Naive thymus-derived CD4-positive, alpha-beta T cell (primary cell): ENCODE results near the gene MARS1. TPM values are rescaled to one million over a fixed set of nuclear protein-coding genes. Genes with fewer than 3 reads are reported as not detected.

Source experiments
- ATAC-seq: fragments of 150-1000 bp; cut with Tn5 transposase; 2 replicates; pipeline ENCODE4 v1.10.0; 2021; ENCODE audit warnings: mild to moderate bottlenecking, moderate library complexity
- CTCF ChIA-PET: fragments of 350-600 bp; sonication (Branson Sonifier 250); formaldehyde crosslinking; loops from one replicate; lab custom pipeline; 2021; ENCODE audit warnings: antibody characterized with exemption; lab: Charles Lee
- POLR2A ChIA-PET: fragments of 350-600 bp; sonication (Branson Sonifier 250); formaldehyde crosslinking; loops from one replicate; lab custom pipeline; 2021; ENCODE audit warnings: antibody characterized with exemption, inconsistent platforms; lab: Charles Lee
- DNase-seq, 9 donors: peaks; one replicate each; pipeline versions ENCODE4 v3.0.0 to v3.0.0-alpha.2; 2020 to 2022; ENCODE audit warnings: mixed read lengths in 1 of 9
- H3K27ac ChIP-seq: one replicate; pipeline ENCODE4 v1.7.0; 2013; ENCODE audit warnings: mild to moderate bottlenecking, low read depth, low read length, moderate library complexity
- H3K27me3 ChIP-seq, 2 donors: one replicate each; pipeline ENCODE4 v1.7.0; 2013; ENCODE audit warnings: low read length in 2 of 2, mild to moderate bottlenecking in 2 of 2, moderate library complexity in 2 of 2; ENCODE audit not compliant: control insufficient read depth in 2 of 2, insufficient read depth in 2 of 2
- H3K36me3 ChIP-seq, 3 experiments: 1 replicate in 2 of 3; 2 replicates in 1 of 3; pipeline ENCODE4 v1.7.0; 2013; ENCODE audit warnings: low read length in 3 of 3, mild to moderate bottlenecking in 3 of 3, moderate library complexity in 1 of 3; ENCODE audit not compliant: insufficient read depth in 3 of 3, control insufficient read depth in 2 of 3
- H3K4me1 ChIP-seq, 2 donors: one replicate each; pipeline ENCODE4 v1.7.0; 2013; ENCODE audit warnings: low read length in 2 of 2, mild to moderate bottlenecking in 2 of 2, moderate library complexity in 1 of 2; ENCODE audit not compliant: control insufficient read depth in 2 of 2, insufficient read depth in 2 of 2
- H3K4me3 ChIP-seq: 2 replicates; pipeline ENCODE4 v1.7.0; 2013; ENCODE audit warnings: mild to moderate bottlenecking, low read length
- H3K9me3 ChIP-seq, 3 experiments: 1 replicate in 2 of 3; 2 replicates in 1 of 3; pipeline ENCODE4 v1.7.0; 2013; ENCODE audit warnings: low read length in 3 of 3; ENCODE audit not compliant: control insufficient read depth in 2 of 3
- H3K27ac Mint-ChIP-seq, 9 donors: one replicate each; pipeline ENCODE4 v1.8.0; 2020 to 2022; ENCODE audit warnings: mixed read lengths in 9 of 9, mild to moderate bottlenecking in 8 of 9, moderate library complexity in 5 of 9, inconsistent platforms in 2 of 9
- H3K27me3 Mint-ChIP-seq, 5 donors: one replicate each; pipeline ENCODE4 v1.8.0; 2021 to 2022; ENCODE audit warnings: mixed read lengths in 5 of 5, mild to moderate bottlenecking in 1 of 5
- H3K36me3 Mint-ChIP-seq, 5 donors: one replicate each; pipeline ENCODE4 v1.8.0; 2020 to 2022; ENCODE audit warnings: mixed read lengths in 5 of 5, mild to moderate bottlenecking in 3 of 5, inconsistent platforms in 1 of 5
- H3K4me1 Mint-ChIP-seq, 7 donors: one replicate each; pipeline ENCODE4 v1.8.0; 2020 to 2022; ENCODE audit warnings: mixed read lengths in 7 of 7, mild to moderate bottlenecking in 3 of 7, inconsistent platforms in 1 of 7
- H3K4me3 Mint-ChIP-seq, 10 donors: one replicate each; pipeline ENCODE4 v1.8.0; 2020 to 2022; ENCODE audit warnings: mild to moderate bottlenecking in 10 of 10, mixed read lengths in 10 of 10, moderate library complexity in 6 of 10, inconsistent platforms in 2 of 10
- H3K9me3 Mint-ChIP-seq, 11 donors: one replicate each; pipeline ENCODE4 v1.8.0; 2020 to 2022; ENCODE audit warnings: mixed read lengths in 11 of 11, mild to moderate bottlenecking in 4 of 11, inconsistent platforms in 1 of 11, moderate library complexity in 1 of 11
- intact Hi-C, 2 donors: fragments of 100-400 bp; cut with micrococcal nuclease; formaldehyde crosslinking; loops; one replicate each; pipeline ENCODE4 v1.15.1; 2023
- polyA plus RNA-seq, 2 donors: library from polyadenylated mRNA; unstranded; fragments of 300-500 nt; fragmentation: Illumina TruSeq; gene quantifications; one replicate each; pipeline ENCODE4 v1.2.3, GENCODE V29; 2021
- total RNA-seq, 6 experiments: library from RNA in 5 of 6; stranded (reverse) in 5 of 6; gene quantifications; 1 replicate in 5 of 6; 2 replicates in 1 of 6; pipeline ENCODE4 v1.2.3 and lab custom pipeline; 2021 to 2026

The MARS1 gene
- total and polyA plus RNA-seq, 7 experiments from 2014 or later = 86.0 to 229 (median 184) TPM

DNA sequence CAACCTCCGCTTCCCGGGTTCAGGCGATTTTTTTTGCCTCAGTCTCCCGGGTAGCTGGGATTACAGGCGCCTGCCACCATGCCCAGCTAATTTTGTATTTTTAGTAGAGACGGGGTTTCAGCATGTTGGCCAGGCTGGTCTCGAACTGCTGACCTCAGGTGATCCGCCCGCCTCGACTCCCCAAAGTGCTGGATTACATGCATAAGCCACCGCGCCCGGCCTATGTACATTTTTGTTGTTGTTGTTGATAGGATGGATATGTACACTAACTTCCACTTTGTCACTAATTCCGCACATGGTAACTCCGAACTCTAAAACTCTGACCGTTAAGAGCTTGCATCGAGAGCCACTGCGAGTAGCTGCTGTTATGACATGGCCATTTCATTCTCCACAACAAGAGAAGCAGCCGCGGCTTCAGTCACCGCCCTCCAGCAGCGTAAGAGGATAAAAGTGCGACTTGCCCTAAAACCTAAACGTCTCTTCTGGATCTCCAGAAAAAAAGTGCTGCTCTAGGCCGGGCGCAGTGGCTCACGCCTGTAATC lies 742 bp upstream of the MARS1 start:
- ATAC-seq (no peak), DNase-seq (no peak)
- peaks cover 21 to 48% (median 39%) of the 10 kb centered on the region in 7 donors for H3K4me1 Mint-ChIP-seq
- peak overlapping the region; percentile 86 for H3K27ac ChIP-seq
- H3K4me1 ChIP-seq = peaks cover 17 to 21% of the 10 kb centered on the region in 2 donors
- peak overlapping the region; percentile 86 to 99 (median 96) for H3K27ac Mint-ChIP-seq
- H3K36me3 ChIP-seq = peaks cover 0 to 35% (median 10%) of the 10 kb centered on the region in 3 experiments
- peak overlapping the region in 7 of 10 donors; percentile 89 to 100 (median 97) for H3K4me3 Mint-ChIP-seq
- no peaks in the 10 kb centered on the region for H3K27me3 ChIP-seq
- H3K36me3 Mint-ChIP-seq = peaks cover 7 to 21% (median 17%) of the 10 kb centered on the region in 5 donors
- ChIA-PET CTCF (interaction anchor here (0.7 to 1.2 kb wide), 2 partner anchors 10 to 46 kb away, joined by 3 to 9 read pairs; no protein-coding TSS in a partner anchor), POLR2A (interaction anchor here (0.9 to 6.7 kb wide), 6 partner anchors 9 to 112 kb away, joined by 3 to 52 read pairs (median 5); partner anchors contain the start of gene ARHGAP9)
- no peak overlapping the region for H3K4me3 ChIP-seq
- no peaks in the 10 kb centered on the region for H3K9me3 ChIP-seq
- intact Hi-C loops = loop anchor here (1.0 to 5.0 kb wide), 9 partner anchors 8 to 1370 kb away; partner anchors contain the start of genes R3HDM2 (in 2 of the 2), ARHGAP9 (in 1 of the 2), CDK4 (in 1 of the 2) and DCTN2 (in 1 of the 2)
- peaks cover 0 to 2% (median 0%) of the 10 kb centered on the region in 5 donors for H3K27me3 Mint-ChIP-seq
- H3K9me3 Mint-ChIP-seq = no peaks in the 10 kb centered on the region

DNA sequence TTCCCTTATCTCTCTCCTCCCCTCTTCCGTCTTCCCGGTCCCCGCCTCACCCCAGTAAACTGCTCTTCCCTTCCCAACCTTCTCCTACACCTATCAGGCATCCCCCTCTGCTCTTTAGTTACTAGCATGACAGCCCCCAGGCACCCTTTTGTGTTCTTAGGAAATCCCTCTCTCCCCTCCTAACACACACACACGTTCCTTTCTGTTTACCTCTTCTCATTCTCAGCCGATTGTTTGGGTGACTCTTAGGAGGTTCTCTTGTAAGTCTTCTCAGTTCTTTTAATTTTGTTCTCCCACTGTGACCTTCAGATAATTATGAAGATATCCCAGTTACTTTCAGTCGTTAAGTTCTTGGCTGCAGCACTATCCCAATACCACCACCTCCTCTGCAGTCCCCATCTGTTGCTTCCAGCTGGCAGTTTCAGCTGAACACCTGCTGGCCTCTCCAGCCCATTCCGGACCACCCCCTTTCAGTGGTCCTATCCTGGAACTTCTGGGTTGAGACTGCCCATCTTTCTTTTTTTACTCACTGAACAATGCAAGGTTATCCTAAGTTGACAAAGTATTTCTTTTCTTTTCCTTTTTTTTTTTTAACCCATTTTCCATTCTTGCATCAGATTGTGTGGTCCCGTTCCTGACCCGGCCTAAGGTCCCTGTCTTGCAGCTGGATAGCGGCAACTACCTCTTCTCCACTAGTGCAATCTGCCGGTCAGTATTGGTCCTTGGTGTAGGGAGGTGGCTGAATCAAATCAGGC lies 711 bp downstream of the MARS1 start:
- Histone ChIP-seq H3K27me3 (no peaks in the 10 kb centered on the region), H3K9me3 (no peaks in the 10 kb centered on the region), H3K4me3 (peak overlapping the region; percentile 89), H3K36me3 (peaks cover 5 to 44% (median 10%) of the 10 kb centered on the region in 3 experiments), H3K4me1 (peaks cover 17 to 21% of the 10 kb centered on the region in 2 donors), H3K27ac (peak overlapping the region; percentile 86)
- no peaks in the 10 kb centered on the region for H3K9me3 Mint-ChIP-seq
- H3K36me3 Mint-ChIP-seq = peaks cover 7 to 27% (median 21%) of the 10 kb centered on the region in 5 donors
- H3K4me3 Mint-ChIP-seq = peak overlapping the region; percentile 89 to 100 (median 98)
- H3K27ac Mint-ChIP-seq = peak overlapping the region; percentile 86 to 99 (median 96)
- DNase-seq (no peak), ATAC-seq (no peak)
- ChIA-PET POLR2A (interaction anchor here (0.6 to 6.7 kb wide), 10 partner anchors 8 to 58 kb away, joined by 3 to 52 read pairs (median 4); partner anchors contain the start of genes ARHGAP9 and DDIT3), CTCF (interaction anchor here (0.7 to 0.9 kb wide), 3 partner anchors 8 to 25 kb away, joined by 3 read pairs; no protein-coding TSS in a partner anchor)
- H3K4me1 Mint-ChIP-seq = peaks cover 19 to 41% (median 35%) of the 10 kb centered on the region in 7 donors
- intact Hi-C loops = loop anchor here (1.0 to 5.0 kb wide), 3 partner anchors 30 to 1371 kb away; partner anchors contain the start of genes DDIT3 (in 1 of the 2), GLI1 (in 1 of the 2), RPL41 (in 1 of the 2) and ZC3H10 (in 1 of the 2)
- peaks cover 0 to 2% (median 0%) of the 10 kb centered on the region in 5 donors for H3K27me3 Mint-ChIP-seq

GRCh38 chr12:57489157-57489641 lies 1.3 kb downstream of the MARS1 start:
- DNase-seq (no peak), ATAC-seq (no peak)
- ChIA-PET POLR2A (interaction anchor here (0.9 to 6.7 kb wide), 7 partner anchors 9 to 30 kb away, joined by 3 to 52 read pairs (median 4); partner anchors contain the start of genes ARHGAP9 and DDIT3), CTCF (interaction anchor here (0.7 to 0.8 kb wide), 2 partner anchors 8 to 26 kb away, joined by 3 read pairs; no protein-coding TSS in a partner anchor)
- Mint-ChIP-seq H3K36me3 (peaks cover 7 to 31% (median 21%) of the 10 kb centered on the region in 5 donors), H3K9me3 (no peaks in the 10 kb centered on the region), H3K27ac (peak overlapping the region; percentile 86 to 99 (median 96)), H3K4me1 (peaks cover 19 to 40% (median 35%) of the 10 kb centered on the region in 7 donors), H3K4me3 (peak overlapping the region; percentile 89 to 100 (median 98)), H3K27me3 (peaks cover 0 to 2% (median 0%) of the 10 kb centered on the region in 5 donors)
- Histone ChIP-seq H3K27ac (peak overlapping the region; percentile 86), H3K27me3 (no peaks in the 10 kb centered on the region), H3K36me3 (peaks cover 5 to 44% (median 10%) of the 10 kb centered on the region in 3 experiments), H3K9me3 (no peaks in the 10 kb centered on the region), H3K4me1 (peaks cover 17 to 21% of the 10 kb centered on the region in 2 donors), H3K4me3 (peak overlapping the region; percentile 1)
- intact Hi-C loops = loop anchor here (2.0 to 5.0 kb wide), 2 partner anchors 30 to 1372 kb away; partner anchors contain the start of genes GLI1 (in 1 of the 2), RPL41 (in 1 of the 2) and ZC3H10 (in 1 of the 2)

DNA sequence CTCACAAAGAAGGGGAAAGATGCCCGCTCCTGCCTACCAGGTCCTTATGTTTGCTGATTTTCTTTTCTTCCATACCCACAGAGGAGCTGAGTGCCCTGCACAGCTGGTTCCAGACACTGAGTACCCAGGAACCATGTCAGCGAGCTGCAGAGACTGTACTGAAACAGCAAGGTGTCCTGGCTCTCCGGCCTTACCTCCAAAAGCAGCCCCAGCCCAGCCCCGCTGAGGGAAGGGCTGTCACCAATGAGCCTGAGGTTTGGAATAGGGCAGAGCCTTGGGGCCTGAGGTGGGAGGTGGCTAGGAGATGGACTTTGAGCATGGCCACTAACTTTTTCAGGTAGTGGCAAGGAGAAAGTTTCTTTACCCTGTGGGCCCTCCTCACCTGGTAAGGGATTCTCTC lies 2.3 kb downstream of the MARS1 start:
- ATAC-seq (no peak), DNase-seq (no peak)
- Mint-ChIP-seq H3K9me3 (no peaks in the 10 kb centered on the region), H3K27ac (peak overlapping the region in 4 of 9 donors; percentile 45 to 96 (median 80)), H3K27me3 (peaks cover 0 to 2% (median 0%) of the 10 kb centered on the region in 5 donors), H3K36me3 (peaks cover 7 to 33% (median 22%) of the 10 kb centered on the region in 5 donors), H3K4me1 (peaks cover 19 to 40% (median 35%) of the 10 kb centered on the region in 7 donors), H3K4me3 (no peak overlapping the region)
- peaks cover 5 to 44% (median 10%) of the 10 kb centered on the region in 3 experiments for H3K36me3 ChIP-seq
- H3K4me3 ChIP-seq = no peak overlapping the region
- POLR2A ChIA-PET = interaction anchor here (0.7 to 6.7 kb wide), 4 partner anchors 12 to 29 kb away, joined by 3 to 52 read pairs (median 5); partner anchors contain the start of genes ARHGAP9 and DDIT3
- no peaks in the 10 kb centered on the region for H3K9me3 ChIP-seq
- intact Hi-C loops = loop anchor here in 1 of 2 donors (2.0 kb wide), 1 partner anchor 13 kb away; no protein-coding TSS in a partner anchor
- peak overlapping the region; percentile 16 for H3K27ac ChIP-seq
- no peaks in the 10 kb centered on the region for H3K27me3 ChIP-seq
- CTCF ChIA-PET = no interaction called here
- H3K4me1 ChIP-seq = peaks cover 17 to 21% of the 10 kb centered on the region in 2 donors

GRCh38 chr12:57491393-57492280 lies 3.8 kb downstream of the MARS1 start:
- H3K4me3 Mint-ChIP-seq = peak overlapping the region in 6 of 10 donors; percentile 1 to 52 (median 22)
- H3K27me3 ChIP-seq = no peaks in the 10 kb centered on the region
- POLR2A ChIA-PET = interaction anchor here (0.7 to 6.7 kb wide), 3 partner anchors 14 to 270 kb away, joined by 3 to 52 read pairs (median 4); partner anchors contain the start of genes ARHGAP9 and GLI1
- CTCF ChIA-PET = no interaction called here
- H3K27me3 Mint-ChIP-seq = peaks cover 0 to 2% (median 0%) of the 10 kb centered on the region in 5 donors
- peaks cover 17 to 21% of the 10 kb centered on the region in 2 donors for H3K4me1 ChIP-seq
- no peak overlapping the region for H3K4me3 ChIP-seq
- no peaks in the 10 kb centered on the region for H3K9me3 Mint-ChIP-seq
- peak overlapping the region; percentile 33 to 95 (median 78) for H3K27ac Mint-ChIP-seq
- peaks cover 5 to 54% (median 10%) of the 10 kb centered on the region in 3 experiments for H3K36me3 ChIP-seq
- no peak overlapping the region for H3K27ac ChIP-seq
- DNase-seq (peak in 1 of 9 donors; percentile 26), ATAC-seq (no peak)
- H3K36me3 Mint-ChIP-seq = peaks cover 7 to 38% (median 22%) of the 10 kb centered on the region in 5 donors
- no peaks in the 10 kb centered on the region for H3K9me3 ChIP-seq
- intact Hi-C loops = loop anchor here in 1 of 2 donors (2.0 kb wide), 1 partner anchor 15 kb away; no protein-coding TSS in a partner anchor
- peaks cover 19 to 40% (median 35%) of the 10 kb centered on the region in 7 donors for H3K4me1 Mint-ChIP-seq
